Esophagus muscularis mucosa (tissue), 4 donors: ENCODE measurements around the gene NTRK3.

Source experiments
- EP300 ChIP-seq: sonication (generic); formaldehyde crosslinking; IDR thresholded peaks from one replicate; pipeline ENCODE4 v1.6.1; 2017; ENCODE audit warnings: antibody characterized with exemption
- POLR2A ChIP-seq: fragments of 450-650 bp; IDR thresholded peaks from one replicate; pipeline ENCODE4 v1.6.1; 2017; ENCODE audit warnings: antibody characterized with exemption, moderate library complexity, mild to moderate bottlenecking, low read depth
- POLR2AphosphoS5 ChIP-seq, 2 donors: sonication (generic); formaldehyde crosslinking; IDR thresholded peaks; one replicate each; pipeline ENCODE4 v1.6.1; 2017; ENCODE audit warnings: antibody characterized with exemption in 2 of 2
- TF ChIP-seq, protein P1 (sequence below), 3 experiments: fragments of 200-600 bp in 2 of 3; fragments of 450-650 bp in 1 of 3; sonication (generic) in 2 of 3; IDR thresholded peaks; one replicate each; pipeline ENCODE4 v1.5.1; 2017 to 2019; ENCODE audit warnings: antibody characterized with exemption in 3 of 3, mild to moderate bottlenecking in 2 of 3, moderate library complexity in 1 of 3

DNA sequence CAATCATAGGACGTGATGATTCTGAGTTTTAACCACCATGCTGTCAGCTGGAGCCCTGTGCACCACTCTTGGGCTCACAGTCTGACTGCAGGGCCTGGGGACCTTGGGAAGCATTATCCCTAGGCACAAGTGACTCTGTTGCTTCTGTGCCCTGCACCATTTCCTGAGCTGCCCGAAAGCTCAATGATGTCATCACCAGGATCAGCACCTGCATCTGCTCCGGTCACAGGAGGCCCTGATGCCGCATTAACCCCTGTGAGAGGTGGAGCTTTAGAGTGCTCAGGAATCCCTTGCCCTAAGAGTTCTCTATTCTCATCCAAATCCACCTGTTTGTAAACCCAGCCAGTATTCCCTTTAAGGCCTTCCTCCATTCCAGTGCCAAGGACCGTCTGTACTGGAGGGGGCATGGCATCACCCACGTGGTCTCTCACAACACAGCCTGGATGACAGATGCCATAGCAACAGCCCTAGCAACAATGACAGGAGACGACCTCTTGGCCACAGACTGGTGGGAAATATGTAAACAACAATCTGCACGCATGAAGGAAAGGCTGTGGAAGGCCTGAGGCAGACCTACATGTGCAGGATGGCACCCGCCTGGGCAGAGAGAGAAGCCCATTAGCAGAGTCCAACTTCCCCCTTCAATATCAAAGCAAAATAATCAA is 37.9 kb downstream of the NTRK3 start:
- TF ChIP-seq, protein P1, sequence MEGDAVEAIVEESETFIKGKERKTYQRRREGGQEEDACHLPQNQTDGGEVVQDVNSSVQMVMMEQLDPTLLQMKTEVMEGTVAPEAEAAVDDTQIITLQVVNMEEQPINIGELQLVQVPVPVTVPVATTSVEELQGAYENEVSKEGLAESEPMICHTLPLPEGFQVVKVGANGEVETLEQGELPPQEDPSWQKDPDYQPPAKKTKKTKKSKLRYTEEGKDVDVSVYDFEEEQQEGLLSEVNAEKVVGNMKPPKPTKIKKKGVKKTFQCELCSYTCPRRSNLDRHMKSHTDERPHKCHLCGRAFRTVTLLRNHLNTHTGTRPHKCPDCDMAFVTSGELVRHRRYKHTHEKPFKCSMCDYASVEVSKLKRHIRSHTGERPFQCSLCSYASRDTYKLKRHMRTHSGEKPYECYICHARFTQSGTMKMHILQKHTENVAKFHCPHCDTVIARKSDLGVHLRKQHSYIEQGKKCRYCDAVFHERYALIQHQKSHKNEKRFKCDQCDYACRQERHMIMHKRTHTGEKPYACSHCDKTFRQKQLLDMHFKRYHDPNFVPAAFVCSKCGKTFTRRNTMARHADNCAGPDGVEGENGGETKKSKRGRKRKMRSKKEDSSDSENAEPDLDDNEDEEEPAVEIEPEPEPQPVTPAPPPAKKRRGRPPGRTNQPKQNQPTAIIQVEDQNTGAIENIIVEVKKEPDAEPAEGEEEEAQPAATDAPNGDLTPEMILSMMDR (IDR thresholded peaks at IDR 0.05): no peak
- TF ChIP-seq POLR2A (no peak), POLR2AphosphoS5 (IDR thresholded peaks at IDR 0.05) (no peak), EP300 (no peak)
